Stimulated activated CD8-positive, alpha-beta memory T cell treated with anti-CD3 and anti-CD28 coated beads, Interleukin-4, amount 100 ng/mL, for 1 hour (primary cell): Measurements from ENCODE around the gene GZMB.
A peak's percentile ranks its signal among the peaks of the same experiment; 100 is the strongest.
"Not testable (repeated sequence)": the region's sequence is repeated elsewhere in the genome, so short reads cannot be mapped to it uniquely, and the experiment has no call there.

ENCODE experiments used
- DNase-seq, 2 donors: peaks; one replicate each; pipeline ENCODE4 v3.0.0-alpha.2; 2020; ENCODE audit warnings: low read depth in 2 of 2, low spot score in 1 of 2

Gene GZMB

DNA sequence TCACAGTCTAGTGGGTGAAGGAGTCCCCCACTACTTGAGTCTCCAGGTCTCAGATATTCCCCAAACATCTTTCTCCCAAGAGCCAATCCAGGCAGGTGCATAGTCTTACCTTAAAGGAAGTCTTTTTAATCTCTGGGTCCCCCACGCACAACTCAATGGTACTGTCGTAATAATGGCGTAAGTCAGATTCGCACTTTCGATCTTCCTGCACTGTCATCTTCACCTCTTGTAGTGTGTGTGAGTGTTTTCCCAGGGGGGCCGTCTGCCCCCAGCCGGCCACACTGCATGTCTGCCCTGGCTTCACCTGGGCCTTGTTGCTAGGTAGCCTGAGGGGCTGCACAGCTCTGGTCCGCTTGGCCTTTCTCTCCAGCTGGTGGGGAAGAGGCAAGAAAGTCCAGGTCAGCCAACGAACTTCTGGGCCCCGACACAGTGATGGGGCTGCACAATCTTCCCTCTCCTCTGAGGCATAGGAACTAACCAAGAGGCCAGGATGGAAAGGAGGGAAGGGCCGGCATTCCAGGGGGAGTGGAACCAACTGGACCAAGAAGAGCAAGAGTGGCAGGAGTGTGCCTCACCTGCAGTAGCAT, 2.1 kb downstream of the GZMB start:
- DNase-seq = no peak

- no peak for DNase-seq
Observed at GRCh38 chr14:24630872-24631477, 3.0 kb downstream of the GZMB start.

DNA sequence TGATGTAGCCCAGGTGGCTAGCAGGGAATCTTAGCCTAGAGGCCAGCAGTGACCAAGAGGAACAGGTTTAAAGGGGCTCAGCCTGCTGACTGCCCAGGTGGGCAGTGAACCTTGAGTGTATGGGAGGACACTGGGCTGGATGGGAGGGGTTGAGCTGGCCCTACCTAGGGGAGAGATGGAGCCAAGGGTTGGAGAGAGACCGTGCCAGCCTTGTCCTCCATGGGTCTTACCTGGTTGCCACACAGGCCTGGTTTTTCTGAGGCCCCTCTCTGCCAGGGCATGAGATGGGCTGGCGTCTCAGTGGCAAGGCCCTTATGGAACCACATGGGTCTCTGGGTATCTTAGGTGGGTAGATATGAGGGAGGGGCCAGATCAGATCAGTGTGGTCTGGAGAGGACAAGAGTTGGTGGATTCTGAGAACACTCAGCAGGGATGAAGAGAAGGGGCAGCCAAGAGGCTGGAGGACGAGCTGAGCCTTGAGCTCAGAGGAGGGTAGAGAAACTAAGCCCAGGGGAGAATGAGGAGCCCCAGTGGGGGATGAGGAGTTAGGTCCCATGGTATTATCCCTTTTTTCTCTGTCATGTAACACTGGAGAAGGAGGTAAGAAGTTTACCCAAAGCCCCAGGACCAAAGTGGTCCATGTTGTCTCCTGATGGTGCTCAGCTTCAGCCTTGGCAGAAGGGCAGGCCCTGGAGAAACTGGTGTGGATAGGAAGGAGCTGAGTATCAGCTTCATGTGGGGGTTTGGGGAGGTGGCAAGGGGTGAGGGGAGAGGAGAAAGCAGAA, 3.7 kb downstream of the GZMB start:
- no peak for DNase-seq

DNA sequence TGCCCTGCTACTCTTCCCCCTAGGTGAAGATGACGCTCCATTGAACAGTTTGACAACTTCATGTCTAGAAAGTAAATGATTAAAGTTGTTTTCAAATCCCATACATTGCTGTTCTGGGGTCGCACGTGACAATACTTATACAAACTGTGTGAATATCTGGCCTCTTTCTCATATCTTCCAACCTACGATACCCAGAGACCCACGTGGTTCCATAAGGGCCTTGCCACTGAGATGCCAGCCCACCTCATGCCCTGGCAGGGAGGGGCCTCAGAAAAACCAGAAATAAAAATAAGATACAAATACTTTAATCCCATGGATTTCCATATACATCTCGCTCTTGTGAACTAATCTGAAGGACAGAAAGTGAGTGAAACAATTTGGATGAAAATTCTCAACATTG, 4.5 kb downstream of the GZMB start:
- DNase-seq = no peak

DNA sequence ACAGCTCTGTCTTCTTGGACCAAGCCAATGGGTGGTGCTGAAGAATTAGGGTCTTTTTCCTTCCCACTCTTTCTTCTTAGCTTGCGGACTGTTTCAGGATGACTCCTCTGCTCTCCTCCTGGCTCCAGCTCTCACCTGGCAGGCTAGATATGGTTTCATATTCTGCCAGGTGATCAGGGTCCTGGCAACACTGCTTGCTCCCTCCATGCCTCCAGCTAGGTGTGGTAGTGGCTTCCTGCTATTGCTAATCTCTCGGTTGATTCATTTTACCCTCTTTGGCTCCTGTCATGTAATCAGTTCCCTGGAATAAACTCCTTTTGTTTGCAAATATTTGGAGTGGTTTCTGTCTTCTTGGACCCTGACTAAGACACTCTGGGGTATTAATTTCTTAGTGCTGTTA, 20.2 kb downstream of the GZMB start:
- no peak for DNase-seq

DNA sequence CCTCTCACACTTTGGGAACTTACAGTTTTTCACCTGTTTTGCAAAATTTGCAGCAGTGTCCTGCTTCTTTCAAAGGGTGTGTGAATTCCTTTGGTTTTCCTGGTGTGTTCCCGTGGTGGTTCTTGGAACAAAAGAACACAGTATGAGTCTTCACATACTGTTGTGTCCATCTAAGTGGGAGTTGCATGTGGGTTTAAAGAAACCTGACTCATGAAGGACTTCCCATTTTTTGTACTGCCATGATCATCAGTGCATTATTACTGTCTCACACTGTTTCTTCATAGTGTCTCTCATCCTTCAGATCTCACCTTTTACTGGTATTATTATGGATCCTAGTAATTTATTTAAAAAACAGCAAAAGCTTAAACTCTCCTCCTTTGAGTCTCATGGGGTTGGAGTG, 20.7 kb downstream of the GZMB start:
- DNase-seq = no peak

GRCh38 chr14:24612196-24612595, 21.8 kb downstream of the GZMB start:
- no peak for DNase-seq

- DNase-seq = no peak
Observed at GRCh38 chr14:24609655-24610344, 24.2 kb downstream of the GZMB start, which contains the start of gene GZMH. Gene GZMH, minus strand, starts transcription at chr14:24609685. Its CDS starts 72 bp downstream, at chr14:24609613.

GRCh38 chr14:24607635-24608514, 26.1 kb downstream of the GZMB start:
- no peak for DNase-seq

GRCh38 chr14:24607081-24607480, 26.9 kb downstream of the GZMB start:
- DNase-seq = no peak

DNA sequence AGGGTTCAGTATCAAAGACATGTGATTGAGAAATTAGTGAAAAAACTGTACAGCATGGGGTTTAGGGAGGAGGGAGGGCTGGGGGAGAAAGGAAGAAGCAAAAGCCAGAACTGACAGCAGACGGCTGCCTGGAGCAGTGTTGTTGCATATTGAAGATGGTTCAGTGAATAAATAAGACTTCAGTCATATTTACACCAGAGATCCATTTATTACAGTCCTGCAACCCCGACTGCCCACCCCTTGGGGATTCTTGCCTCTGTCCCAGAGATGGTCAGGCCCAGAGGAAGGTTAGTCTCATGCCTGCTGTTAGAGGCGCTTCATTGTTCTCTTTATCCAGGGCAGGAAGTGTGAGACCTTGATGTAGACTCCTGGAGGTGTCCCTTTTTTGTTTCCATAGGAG, 27.7 kb downstream of the GZMB start:
- DNase-seq = no peak

DNA sequence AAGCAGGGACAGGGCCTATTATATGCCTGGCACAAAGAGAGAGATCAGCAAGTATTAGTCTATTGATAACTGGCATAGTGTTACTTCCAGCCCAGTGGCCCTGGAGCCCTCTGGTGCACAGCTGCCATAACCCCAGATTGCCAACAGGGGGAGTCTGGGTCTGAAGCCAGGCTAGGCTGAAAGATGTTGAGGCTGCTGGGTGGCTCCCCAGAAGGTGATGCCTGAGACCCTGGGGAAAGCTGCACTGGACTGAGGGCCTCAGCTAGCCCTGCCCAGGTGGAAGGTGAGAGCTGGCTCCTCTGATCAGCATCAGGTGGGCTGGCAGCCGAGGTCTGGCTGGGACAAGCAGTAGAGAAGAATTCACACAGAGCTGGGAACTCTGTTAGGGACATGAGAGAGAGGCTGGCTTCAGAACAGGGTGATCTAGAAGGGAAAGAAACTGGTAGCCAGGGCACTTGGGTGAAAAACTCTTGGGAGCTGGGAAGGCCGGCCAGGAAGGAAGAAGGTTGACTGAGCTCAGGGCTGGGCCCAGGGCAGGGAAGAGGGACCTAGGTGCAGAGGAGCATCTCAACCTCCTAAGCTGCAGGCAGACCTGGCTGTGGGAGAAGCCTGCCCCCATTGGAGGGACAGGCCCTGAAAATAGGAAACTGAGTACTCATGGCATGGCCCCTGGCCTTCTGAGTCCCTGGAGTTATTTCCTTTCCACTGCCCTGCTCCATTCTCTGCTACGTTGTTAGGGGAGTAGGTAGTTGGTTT, 28.4 kb downstream of the GZMB start:
- peak; percentile 19 to 37 for DNase-seq

- no peak for DNase-seq
Observed at GRCh38 chr14:24597403-24597802, 36.6 kb downstream of the GZMB start.

- DNase-seq = no peak
Observed at GRCh38 chr14:24595073-24595808, 38.7 kb downstream of the GZMB start.

DNA sequence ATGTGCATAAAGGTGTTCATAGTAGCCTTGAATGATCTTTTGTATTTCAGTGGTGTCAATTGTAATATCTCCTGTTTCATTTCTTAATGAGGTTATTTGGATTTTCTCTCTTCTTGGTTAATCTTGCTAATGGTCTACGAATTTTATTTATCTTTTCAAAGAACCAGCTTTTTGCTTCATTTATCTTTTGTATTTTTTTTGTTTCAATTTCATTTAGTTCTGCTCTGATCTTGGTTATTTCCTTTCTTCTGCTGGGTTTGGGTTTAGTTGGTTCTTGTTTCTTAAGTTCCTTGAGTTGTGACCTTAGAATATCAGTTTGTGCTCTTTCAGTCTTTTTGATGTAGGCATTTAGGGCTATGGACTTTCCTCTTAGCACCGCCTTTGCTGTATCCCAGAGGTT, 43.0 kb downstream of the GZMB start:
- not testable (repeated sequence) for DNase-seq

DNA sequence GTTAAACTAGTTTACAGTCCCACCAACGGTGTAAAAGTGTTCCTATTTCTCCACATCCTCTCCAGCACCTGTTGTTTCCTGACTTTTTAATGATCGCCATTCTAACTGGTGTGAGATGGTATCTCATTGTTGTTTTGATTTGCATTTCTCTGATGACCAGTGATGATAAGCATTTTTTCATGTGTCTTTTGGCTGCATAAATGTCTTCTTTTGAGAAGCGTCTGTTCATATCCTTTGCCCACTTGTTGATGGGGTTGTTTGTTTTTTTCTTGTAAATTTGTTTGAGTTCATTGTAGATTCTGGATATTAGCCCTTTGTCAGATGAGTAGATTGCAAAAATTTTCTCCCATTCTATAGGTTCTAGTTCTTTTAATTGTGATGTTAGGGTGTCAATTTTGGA, 49.6 kb downstream of the GZMB start:
- not testable (repeated sequence) for DNase-seq
